Measurements from ENCODE around the gene CIAO1.

GRCh38 chr2:96225016-96225533 lies 41.0 kb upstream of the CIAO1 start:
- TF ChIP-seq CTCF (IDR thresholded peaks at IDR 0.05): no peak
- no peak for TF ChIP-seq POLR2A (IDR thresholded peaks at IDR 0.05)

All from thyroid gland (tissue), 4 donors.